ENCODE measurements around the gene RAB7A. TPM values are rescaled to one million over a fixed set of nuclear protein-coding genes. Genes with fewer than 3 reads are reported as not detected.

Gene RAB7A
- total RNA-seq, 4 donors from 2014 or later: 81.0 to 116 (median 87.0) TPM

GRCh38 chr3:128805772-128806171 lies 79.8 kb downstream of the RAB7A start:
- Histone ChIP-seq H3K4me3 (no peak overlapping the region), H3K36me3 (peaks cover 12 to 49% (median 36%) of the 10 kb centered on the region in 4 donors), H3K27ac (replicated peaks in 1 of 4) (peak overlapping the region in 1 of 4 donors; percentile 3), H3K9me3 (no peaks in the 10 kb centered on the region), H3K27me3 (no peaks in the 10 kb centered on the region), H3K4me1 (peaks cover 48 to 74% (median 67%) of the 10 kb centered on the region in 4 donors)
- DNase-seq (ENCODE audit: extremely low spot score): no peak
- TF ChIP-seq CTCF (IDR thresholded peaks at IDR 0.05): no peak
- TF ChIP-seq EP300 (IDR thresholded peaks at IDR 0.05): no peak
- TF ChIP-seq POLR2AphosphoS5 (IDR thresholded peaks at IDR 0.05): no peak
- TF ChIP-seq POLR2A (IDR thresholded peaks at IDR 0.05; ENCODE audit: low read depth): no peak
- 68% methylated on average over 4 of the region's 4 CpGs for WGBS
- intact Hi-C loops (cut with DNase I): no loop called here

- no peak for DNase-seq (ENCODE audit: extremely low spot score)
- Histone ChIP-seq H3K36me3 (peaks cover 14 to 58% (median 44%) of the 10 kb centered on the region in 4 donors), H3K27ac (replicated peaks in 1 of 4) (no peak overlapping the region), H3K9me3 (no peaks in the 10 kb centered on the region), H3K27me3 (no peaks in the 10 kb centered on the region), H3K4me1 (peaks cover 40 to 66% (median 59%) of the 10 kb centered on the region in 4 donors), H3K4me3 (no peak overlapping the region)
- intact Hi-C loops (cut with DNase I): no loop called here
- WGBS: 72% methylated on average over 2 of the region's 3 CpGs
- TF ChIP-seq POLR2AphosphoS5 (IDR thresholded peaks at IDR 0.05) (no peak), CTCF (IDR thresholded peaks at IDR 0.05) (no peak), EP300 (IDR thresholded peaks at IDR 0.05) (no peak), POLR2A (IDR thresholded peaks at IDR 0.05; ENCODE audit: low read depth) (no peak)
These were observed 80.6 kb downstream of the RAB7A start for GRCh38 chr3:128806588-128806987.

GRCh38 chr3:128807186-128807830 lies 81.3 kb downstream of the RAB7A start:
- no peak for DNase-seq (ENCODE audit: extremely low spot score)
- no peak for TF ChIP-seq POLR2AphosphoS5 (IDR thresholded peaks at IDR 0.05)
- TF ChIP-seq CTCF (IDR thresholded peaks at IDR 0.05): no peak
- no peak for TF ChIP-seq EP300 (IDR thresholded peaks at IDR 0.05)
- TF ChIP-seq POLR2A (IDR thresholded peaks at IDR 0.05; ENCODE audit: low read depth): no peak
- Histone ChIP-seq H3K4me1 (peaks cover 33 to 59% (median 55%) of the 10 kb centered on the region in 4 donors), H3K27ac (replicated peaks in 1 of 4) (no peak overlapping the region), H3K4me3 (no peak overlapping the region), H3K9me3 (no peaks in the 10 kb centered on the region), H3K27me3 (no peaks in the 10 kb centered on the region), H3K36me3 (peaks cover 14 to 65% (median 48%) of the 10 kb centered on the region in 4 donors)
- intact Hi-C loops (cut with DNase I): no loop called here
- WGBS: 79% methylated on average over 8 of the region's 9 CpGs

GRCh38 chr3:128808672-128809071 lies 82.7 kb downstream of the RAB7A start:
- TF ChIP-seq POLR2AphosphoS5 (IDR thresholded peaks at IDR 0.05) (no peak), POLR2A (IDR thresholded peaks at IDR 0.05; ENCODE audit: low read depth) (no peak), EP300 (IDR thresholded peaks at IDR 0.05) (no peak), CTCF (IDR thresholded peaks at IDR 0.05) (no peak)
- 86% methylated on average over 3 of the region's 3 CpGs for WGBS
- Histone ChIP-seq H3K4me1 (peaks cover 20 to 52% (median 51%) of the 10 kb centered on the region in 4 donors), H3K36me3 (peaks cover 26 to 77% (median 61%) of the 10 kb centered on the region in 4 donors), H3K4me3 (no peak overlapping the region), H3K27ac (replicated peaks in 1 of 4) (peak overlapping the region in 3 of 4 donors; percentile 29 to 70 (median 42)), H3K9me3 (no peaks in the 10 kb centered on the region), H3K27me3 (no peaks in the 10 kb centered on the region)
- no peak for DNase-seq (ENCODE audit: extremely low spot score)
- intact Hi-C loops (cut with DNase I): no loop called here
